ENCODE measurements around the gene ADAM22.

Gene ADAM22

DNA sequence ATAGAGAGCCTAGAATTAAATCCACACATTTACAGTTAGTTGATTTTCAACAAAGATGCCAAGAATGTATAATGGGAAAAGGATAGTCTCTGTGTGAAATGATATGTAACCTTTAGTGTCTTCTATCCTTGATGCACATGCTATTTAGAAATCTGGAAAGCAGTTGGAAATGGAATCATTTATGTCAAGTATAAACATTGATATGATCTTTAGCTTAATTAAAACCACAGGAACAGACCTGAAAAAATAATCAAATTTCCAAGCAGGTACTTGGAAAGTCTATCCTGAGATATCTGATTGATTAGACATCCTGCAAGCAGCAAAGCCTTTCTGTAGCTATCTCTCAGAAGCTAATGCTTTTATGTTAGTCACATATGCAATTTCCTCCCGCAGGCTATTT is 310.2 kb downstream of the ADAM22 start:
- Histone ChIP-seq H4K20me1 (ENCODE audit: low read depth, low read length) (0 out of 2 replicates have a peak, but pooled peaks cover 4% of the 10 kb centered on the region), H2AFZ (ENCODE audit: low read depth, low read length, severe bottlenecking) (no peak overlapping the region), H3K79me2 (ENCODE audit: insufficient read depth, low read length) (no peaks in the 10 kb centered on the region), H3K9me3 (ENCODE audit: insufficient read depth, low read length) (no peaks in the 10 kb centered on the region), H3K9me2 (replicated peaks; ENCODE audit: insufficient read depth, low read length) (no peaks in the 10 kb centered on the region), H3K4me2 (ENCODE audit: low read depth, low read length, poor library complexity, severe bottlenecking) (no peak overlapping the region), H3K36me3 (ENCODE audit: low read length) (no peaks in the 10 kb centered on the region), H3K27ac (ENCODE audit: low read depth, low read length) (no peak overlapping the region), H3F3A (ENCODE audit: insufficient read depth) (no peaks in the 10 kb centered on the region; the same call in 1 of the 2 replicates), H3K27me3 (ENCODE audit: low read length) (no peaks in the 10 kb centered on the region), H3K4me3 (ENCODE audit: insufficient read depth, low read length, poor library complexity, severe bottlenecking) (no peak overlapping the region), H3K9ac (ENCODE audit: low read length) (no peak overlapping the region)
- no peak for TF ChIP-seq EZH2phosphoT487 (conservative IDR thresholded peaks at IDR 0.05; ENCODE audit: low read length)
- TF ChIP-seq, protein P1, sequence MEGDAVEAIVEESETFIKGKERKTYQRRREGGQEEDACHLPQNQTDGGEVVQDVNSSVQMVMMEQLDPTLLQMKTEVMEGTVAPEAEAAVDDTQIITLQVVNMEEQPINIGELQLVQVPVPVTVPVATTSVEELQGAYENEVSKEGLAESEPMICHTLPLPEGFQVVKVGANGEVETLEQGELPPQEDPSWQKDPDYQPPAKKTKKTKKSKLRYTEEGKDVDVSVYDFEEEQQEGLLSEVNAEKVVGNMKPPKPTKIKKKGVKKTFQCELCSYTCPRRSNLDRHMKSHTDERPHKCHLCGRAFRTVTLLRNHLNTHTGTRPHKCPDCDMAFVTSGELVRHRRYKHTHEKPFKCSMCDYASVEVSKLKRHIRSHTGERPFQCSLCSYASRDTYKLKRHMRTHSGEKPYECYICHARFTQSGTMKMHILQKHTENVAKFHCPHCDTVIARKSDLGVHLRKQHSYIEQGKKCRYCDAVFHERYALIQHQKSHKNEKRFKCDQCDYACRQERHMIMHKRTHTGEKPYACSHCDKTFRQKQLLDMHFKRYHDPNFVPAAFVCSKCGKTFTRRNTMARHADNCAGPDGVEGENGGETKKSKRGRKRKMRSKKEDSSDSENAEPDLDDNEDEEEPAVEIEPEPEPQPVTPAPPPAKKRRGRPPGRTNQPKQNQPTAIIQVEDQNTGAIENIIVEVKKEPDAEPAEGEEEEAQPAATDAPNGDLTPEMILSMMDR (IDR thresholded peaks at IDR 0.05; ENCODE audit: insufficient read depth, low read length, poor library complexity, severe bottlenecking): no peak
